ENCODE data around the gene STIP1. TPM values are rescaled to one million over a fixed set of nuclear protein-coding genes. Genes with fewer than 3 reads are reported as not detected.

Gene STIP1
- total RNA-seq, 1 experiment from 2014 or later: 338 TPM

- H3K27ac ChIP-seq (ENCODE audit: insufficient read length, low read depth, low read length): no peak within 1 kb of the TSS
- 0 out of 2 replicates have a peak, but pooled peaks cover 3% of the 10 kb centered on the region for H3K4me1 ChIP-seq (ENCODE audit: insufficient read depth, low read length)
- no peaks in the 10 kb centered on the region for H4K20me1 ChIP-seq (ENCODE audit: control insufficient read depth, insufficient read depth, insufficient read length)
- H3K27me3 ChIP-seq (ENCODE audit: insufficient read depth, low read length): no peaks in the 10 kb centered on the region; the same call in 1 of the 2 replicates
- Mint-ChIP-seq H3K27ac (peak within 1 kb of the TSS in 1 of 3 experiments; percentile 82; a peak in 1 of 7 replicates), H3K4me3 (peak within 1 kb of the TSS; percentile 81 to 85), H3K9me3 (no peaks in the 10 kb centered on the region), H3K4me1 (peaks cover 18 to 29% of the 10 kb centered on the region in 2 experiments), H3K36me3 (ENCODE audit: insufficient read depth in 1 of 3, low read depth in 3 of 3) (peaks cover 4 to 24% (median 13%) of the 10 kb centered on the region in 3 experiments; a peak in 6 of 7 replicates), H3K27me3 (ENCODE audit: low read depth) (peaks cover 20% of the 10 kb centered on the region)
- peak within 1 kb of the TSS; percentile 51 for H3K4me2 ChIP-seq (ENCODE audit: insufficient read depth, insufficient read length, low read length)
- H2BK12ac ChIP-seq (ENCODE audit: insufficient read length, low read depth, low read length): no peak within 1 kb of the TSS
- no peak within 1 kb of the TSS for H3T11ph ChIP-seq (ENCODE audit: low read length)
- no peak for DNase-seq
- no peak within 1 kb of the TSS for H3K4ac ChIP-seq (ENCODE audit: low read depth, low read length)
- no peaks in the 10 kb centered on the region for H3K79me1 ChIP-seq (ENCODE audit: insufficient read depth, low read depth, low read length, poor library complexity, severe bottlenecking)
- H2BK20ac ChIP-seq (ENCODE audit: low read depth, low read length, poor library complexity, severe bottlenecking): no peak within 1 kb of the TSS
- no peak within 1 kb of the TSS for H4K5ac ChIP-seq (ENCODE audit: insufficient read length, low read depth, low read length)
- TF ChIP-seq CTCF (conservative IDR thresholded peaks at IDR 0.05): no peak
- peaks cover 21% of the 10 kb centered on the region for H3K23me2 ChIP-seq (ENCODE audit: insufficient read length, low read depth, low read length, poor library complexity, severe bottlenecking)
- H2AK5ac ChIP-seq (ENCODE audit: insufficient read length, low read length): no peak within 1 kb of the TSS
- WGBS (ENCODE audit: extremely low coverage, insufficient read length, low lambda C conversion rate): no CpG with 5 or more reads among the region's 62 CpGs
- no peak within 1 kb of the TSS for H3K56ac ChIP-seq (ENCODE audit: insufficient read length, low read depth, low read length)
- H4K8ac ChIP-seq (replicated peaks; ENCODE audit: insufficient read length, low read depth, low read length): no peak within 1 kb of the TSS
- H2BK15ac ChIP-seq (ENCODE audit: low read depth, low read length): no peak within 1 kb of the TSS
- no peak within 1 kb of the TSS for H4K91ac ChIP-seq (ENCODE audit: insufficient read length, low read depth, low read length)
- H2AFZ ChIP-seq (ENCODE audit: low read length): no peak within 1 kb of the TSS
- no peak within 1 kb of the TSS for H3K18ac ChIP-seq (ENCODE audit: insufficient read length, low read depth, low read length)
- no peak within 1 kb of the TSS for H2BK5ac ChIP-seq (ENCODE audit: insufficient read length, low read length)
- no peak within 1 kb of the TSS for H3K23ac ChIP-seq (ENCODE audit: insufficient read length, low read depth, low read length)
- no peak within 1 kb of the TSS for H3K14ac ChIP-seq (ENCODE audit: insufficient read depth, low read length)
- no peaks in the 10 kb centered on the region for H3K9me3 ChIP-seq (ENCODE audit: control insufficient read depth, low read depth, low read length)
- H3K9ac ChIP-seq (ENCODE audit: extremely low read depth, insufficient read length, low read length): no peak within 1 kb of the TSS
- H2BK120ac ChIP-seq (ENCODE audit: low read depth, low read length, poor library complexity, severe bottlenecking): no peak within 1 kb of the TSS
- H3K79me2 ChIP-seq (ENCODE audit: insufficient read depth, low read length): no peaks in the 10 kb centered on the region
Measured at GRCh38 chr11:64233913-64234586, 48.1 kb downstream of the STIP1 start, which contains the start of gene VEGFB. TSS of gene VEGFB (plus strand) at chr11:64234584. CDS start at chr11:64234834, 250 bp downstream.

Data from H9 (cell line).